Stimulated activated CD4-positive, alpha-beta T cell treated with anti-CD3 and anti-CD28 coated beads, Interleukin-4, amount 100 ng/mL, for 1 hour (primary cell): ENCODE results near the gene SPI1.
A peak's percentile ranks its signal among the peaks of the same experiment; 100 is the strongest.

Experiments
- DNase-seq: peaks from one replicate; pipeline ENCODE4 v3.0.0-alpha.2; 2020

The SPI1 gene

GRCh38 chr11:47406896-47407745 lies 28.8 kb upstream of the SPI1 start:
- DNase-seq = no peak

DNA sequence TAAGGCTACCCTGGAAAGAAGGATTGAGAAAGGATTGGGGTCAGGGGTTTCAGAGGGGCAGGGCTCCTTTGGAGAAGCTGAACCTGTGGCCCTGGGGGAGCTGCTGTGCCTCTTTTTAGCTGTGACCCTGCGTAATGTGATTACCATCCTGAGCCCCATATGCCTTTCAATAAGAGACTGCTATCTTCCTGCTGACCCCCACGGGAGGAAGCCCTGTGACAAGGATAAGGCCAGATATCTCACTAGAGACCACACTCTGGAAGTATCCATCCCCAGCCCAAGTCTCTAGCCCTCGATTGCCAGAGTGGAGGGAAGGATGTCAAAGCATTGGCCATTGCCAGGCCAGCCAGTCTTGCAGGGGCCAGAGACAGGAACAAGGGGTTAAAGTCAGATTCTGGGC lies 25.2 kb upstream of the SPI1 start:
- no peak for DNase-seq

DNA sequence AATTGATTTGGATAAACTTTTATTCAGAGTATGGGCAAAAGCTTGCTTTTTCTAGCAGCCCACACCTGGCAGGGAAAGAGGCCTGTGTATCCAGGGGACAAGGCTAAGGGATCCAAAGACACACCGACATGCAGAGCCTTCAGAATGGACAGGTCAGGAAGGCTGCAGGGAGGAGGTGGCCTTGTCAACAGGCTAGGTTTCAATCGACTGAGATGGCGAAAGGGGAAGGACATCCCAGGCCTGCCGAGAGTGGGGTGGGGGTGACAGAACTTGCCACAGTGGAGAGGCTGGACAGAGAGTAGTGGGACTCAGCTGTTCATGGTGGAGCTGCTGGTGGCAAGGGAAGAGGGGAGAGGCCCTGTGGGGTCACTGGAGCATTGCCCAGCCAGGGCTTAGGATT lies 24.8 kb upstream of the SPI1 start:
- DNase-seq = no peak

DNA sequence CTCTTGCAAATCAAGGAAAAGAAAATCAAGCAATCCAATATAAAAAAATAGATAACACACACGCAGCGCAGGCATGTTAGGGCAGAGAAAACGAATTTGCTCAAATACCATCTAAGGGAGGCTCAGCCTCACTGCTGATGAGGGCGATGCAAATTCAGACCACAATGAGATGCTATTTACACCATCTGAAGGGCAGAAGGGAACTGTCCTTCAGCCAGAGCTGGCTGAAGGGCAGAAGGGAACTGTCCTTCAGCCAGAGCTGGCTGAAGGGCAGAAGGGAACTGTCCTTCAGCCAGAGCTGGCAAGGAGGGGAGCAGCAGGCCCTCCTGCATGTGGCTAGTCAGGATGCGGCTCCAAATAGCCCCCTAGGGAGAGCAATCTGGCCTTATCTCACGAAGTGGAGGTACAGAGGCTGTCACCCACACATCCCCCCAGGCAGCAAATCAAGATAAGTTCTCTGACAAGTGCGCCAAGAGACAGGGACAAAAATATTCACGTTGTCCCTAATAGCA lies 22.5 kb upstream of the SPI1 start:
- no peak for DNase-seq

DNA sequence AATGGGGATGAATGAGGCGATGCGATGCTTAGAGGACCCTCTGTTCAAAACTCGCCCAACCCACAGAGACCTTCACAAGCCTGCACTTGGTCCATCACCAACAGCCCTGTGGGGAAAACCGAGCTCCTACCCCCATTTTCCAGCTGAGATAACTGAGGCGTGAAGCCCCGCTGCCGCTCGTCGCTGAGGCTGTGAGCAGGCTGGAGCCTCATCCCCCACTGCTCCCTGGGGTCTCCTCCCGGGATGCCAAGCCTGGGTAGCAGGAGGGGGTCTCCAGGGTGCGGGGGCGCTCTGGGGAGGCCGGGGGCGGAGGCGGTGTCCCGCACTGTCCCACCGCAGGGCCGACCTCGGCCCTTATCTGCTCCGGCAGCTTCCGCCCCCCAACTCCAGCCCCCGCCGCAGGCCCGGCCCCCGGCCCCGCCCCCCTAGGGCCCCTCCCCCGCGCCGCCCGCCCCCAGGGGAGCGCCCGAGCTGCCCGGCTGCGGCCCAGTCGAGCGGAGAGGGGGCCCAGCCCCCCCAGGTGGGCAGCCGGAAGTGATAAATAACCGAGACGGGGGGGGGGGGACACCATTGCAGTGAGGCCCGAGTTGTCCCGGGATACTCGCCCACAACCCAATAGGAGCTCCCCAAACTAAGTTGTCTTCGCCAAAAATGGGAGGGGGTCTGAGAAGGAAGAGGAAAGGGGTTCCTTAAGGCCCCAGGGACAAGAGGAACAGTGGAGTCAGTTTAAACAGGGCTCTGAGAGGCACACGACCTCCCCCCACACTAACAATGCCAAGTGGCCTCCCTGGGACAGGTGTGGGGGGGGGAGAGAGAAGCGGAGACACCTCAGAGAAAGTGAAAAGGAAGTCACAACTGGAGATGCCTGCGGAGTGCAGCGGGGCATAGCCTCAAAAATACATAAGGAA lies 21.8 kb upstream of the SPI1 start:
- DNase-seq = peak; percentile 41

DNA sequence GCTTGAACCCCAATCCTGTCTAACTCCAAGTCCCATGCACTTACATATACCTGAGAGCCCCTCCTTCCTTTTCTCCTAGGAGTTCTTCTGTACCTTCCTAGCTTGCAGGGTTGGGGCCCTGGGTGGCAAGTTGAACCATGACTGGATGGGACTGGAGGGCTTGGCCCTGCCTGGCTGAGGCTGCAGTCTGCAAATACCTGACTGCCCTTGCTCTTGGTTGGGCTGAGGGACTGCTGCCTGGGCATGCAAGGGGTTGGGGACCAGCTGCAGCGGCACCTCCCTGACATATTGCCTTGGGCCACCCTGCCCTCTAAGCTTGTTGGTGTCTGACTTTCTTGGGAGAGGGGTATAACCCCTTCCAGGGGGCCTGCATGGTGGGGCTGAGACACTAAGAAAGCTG lies 20.2 kb upstream of the SPI1 start:
- DNase-seq = no peak

GRCh38 chr11:47398011-47398410 lies 19.7 kb upstream of the SPI1 start:
- DNase-seq = no peak

- no peak for DNase-seq
Observed at GRCh38 chr11:47396049-47396320, 17.6 kb upstream of the SPI1 start.

DNA sequence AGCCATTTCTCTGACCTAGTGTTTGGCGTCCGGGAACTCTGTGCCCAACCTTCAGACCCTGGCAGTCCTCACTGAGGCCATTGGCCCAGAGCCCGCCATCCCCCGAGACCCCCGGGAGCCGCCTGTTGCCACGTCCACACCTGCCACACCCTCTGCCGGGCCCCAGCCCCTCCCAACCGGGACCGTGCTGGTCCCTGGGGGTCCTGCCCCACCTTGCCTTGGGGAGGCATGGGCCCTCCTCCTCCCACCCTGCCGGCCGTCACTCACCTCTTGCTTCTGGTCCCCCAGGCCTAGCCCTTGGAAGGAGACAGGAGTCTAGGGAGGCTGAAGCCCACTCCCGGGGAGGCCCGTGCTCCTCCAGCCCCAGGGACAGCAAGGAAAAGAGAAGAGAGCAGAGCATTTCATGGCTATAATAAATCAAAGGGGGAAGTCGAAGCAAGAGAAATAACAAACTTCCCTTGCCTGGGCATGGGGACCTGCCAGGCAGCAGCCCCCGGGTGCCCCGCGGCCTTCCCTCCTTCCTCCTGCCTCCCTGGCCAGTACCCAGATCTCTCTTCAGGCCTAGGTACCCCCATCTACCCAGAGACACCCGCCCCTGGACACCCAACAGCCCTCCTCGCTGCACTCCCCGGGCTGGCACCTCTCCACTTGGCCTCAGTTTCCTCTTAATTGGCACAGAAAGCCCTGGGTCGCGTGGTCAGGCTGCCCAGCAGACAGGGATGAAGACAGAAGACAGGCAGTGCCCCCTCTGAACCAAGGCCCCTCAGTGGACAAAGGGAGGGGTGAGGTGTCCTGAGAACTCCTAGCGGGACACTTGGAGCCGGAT lies 17.1 kb upstream of the SPI1 start:
- no peak for DNase-seq

DNA sequence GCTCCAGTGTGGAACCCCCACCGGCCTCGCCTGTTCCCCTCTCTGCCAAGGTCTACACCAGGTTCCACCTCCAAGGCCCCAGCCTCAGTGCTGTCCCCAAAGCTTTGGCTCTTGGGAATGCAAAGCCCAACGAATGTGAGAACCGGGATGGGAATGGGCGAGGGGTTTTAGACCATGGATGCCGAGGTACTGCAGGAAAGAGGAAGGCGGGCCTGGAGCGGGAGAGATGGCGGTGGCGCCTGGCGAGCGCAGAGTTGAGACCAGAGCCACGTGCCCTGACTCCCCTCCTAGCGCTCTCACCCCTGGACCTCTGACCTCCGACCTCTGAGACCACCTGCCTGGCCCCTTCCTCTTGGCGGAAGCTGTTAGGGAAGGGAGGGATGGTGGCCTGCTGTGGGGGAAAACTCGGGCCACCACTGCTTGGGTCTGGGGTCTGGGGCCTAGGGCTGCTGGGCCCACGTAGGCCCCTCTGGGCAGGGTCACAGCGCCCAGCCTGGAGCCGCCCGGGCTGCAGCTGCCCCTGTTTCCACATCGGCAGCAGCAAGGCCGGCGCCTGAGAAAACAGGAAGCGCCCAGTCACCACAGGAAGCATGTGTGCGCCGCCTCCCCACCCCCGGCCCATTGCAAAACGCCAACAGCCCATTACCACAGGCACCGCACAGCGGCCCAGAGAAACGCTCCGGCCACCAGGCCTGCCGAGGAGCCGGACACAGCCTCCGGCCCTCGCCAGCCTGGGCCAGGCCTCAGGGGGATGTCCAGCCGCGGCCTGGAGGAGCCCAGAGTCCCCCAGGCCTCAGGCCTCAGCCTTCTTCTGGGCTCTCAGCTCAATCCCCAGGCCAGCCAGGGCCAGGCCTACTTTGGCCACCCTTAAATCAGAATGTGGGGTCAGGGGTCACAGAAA lies 16.2 kb upstream of the SPI1 start:
- DNase-seq = peak; percentile 65

DNA sequence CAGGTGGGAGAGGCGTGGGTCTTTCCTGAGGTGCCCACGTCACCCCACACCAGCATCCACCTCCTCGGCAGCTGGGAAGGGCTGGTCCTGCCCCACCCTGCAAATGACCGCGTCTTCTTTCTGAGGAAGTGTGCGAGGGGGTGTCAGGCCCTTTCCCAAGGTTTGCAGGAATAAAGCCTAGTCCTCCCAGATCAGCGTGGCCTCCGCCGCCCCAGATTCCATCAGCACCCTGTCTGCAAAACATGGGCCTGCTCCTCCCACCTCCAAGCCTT lies 15.6 kb upstream of the SPI1 start:
- DNase-seq = no peak

- DNase-seq = no peak
Observed at GRCh38 chr11:47393163-47394049, 15.1 kb upstream of the SPI1 start.

DNA sequence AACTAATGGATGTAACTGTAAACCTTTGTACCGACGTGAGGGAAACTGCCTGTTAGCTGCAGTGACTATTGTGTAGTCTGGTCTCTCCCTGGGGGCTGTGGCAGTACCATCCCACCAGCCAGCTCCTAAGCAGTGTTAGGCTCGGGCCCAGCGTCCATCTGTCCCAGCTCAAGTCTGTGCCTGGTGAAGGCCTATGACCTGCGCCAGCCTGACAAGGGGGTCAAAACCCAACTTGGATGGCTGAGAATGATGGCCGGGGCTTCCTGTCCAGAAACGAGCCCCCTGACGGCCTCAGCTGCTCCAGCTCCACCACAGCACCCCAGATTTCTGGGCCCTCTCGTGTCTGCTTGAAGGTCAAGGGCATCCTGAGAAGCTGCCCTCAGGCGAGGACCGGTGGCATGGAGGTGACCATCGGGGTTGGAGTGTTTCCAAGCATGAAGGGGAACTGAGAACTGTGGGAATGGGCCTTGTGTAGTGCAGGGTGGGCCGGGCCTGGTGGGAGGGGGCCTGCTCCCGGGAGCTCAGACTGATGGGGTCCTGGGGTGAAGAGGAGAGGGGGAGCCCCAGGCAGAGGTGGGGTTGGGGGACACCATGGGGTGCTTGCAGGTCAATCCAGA lies 14.3 kb upstream of the SPI1 start:
- no peak for DNase-seq

GRCh38 chr11:47391711-47392432 lies 13.5 kb upstream of the SPI1 start:
- DNase-seq = no peak

DNA sequence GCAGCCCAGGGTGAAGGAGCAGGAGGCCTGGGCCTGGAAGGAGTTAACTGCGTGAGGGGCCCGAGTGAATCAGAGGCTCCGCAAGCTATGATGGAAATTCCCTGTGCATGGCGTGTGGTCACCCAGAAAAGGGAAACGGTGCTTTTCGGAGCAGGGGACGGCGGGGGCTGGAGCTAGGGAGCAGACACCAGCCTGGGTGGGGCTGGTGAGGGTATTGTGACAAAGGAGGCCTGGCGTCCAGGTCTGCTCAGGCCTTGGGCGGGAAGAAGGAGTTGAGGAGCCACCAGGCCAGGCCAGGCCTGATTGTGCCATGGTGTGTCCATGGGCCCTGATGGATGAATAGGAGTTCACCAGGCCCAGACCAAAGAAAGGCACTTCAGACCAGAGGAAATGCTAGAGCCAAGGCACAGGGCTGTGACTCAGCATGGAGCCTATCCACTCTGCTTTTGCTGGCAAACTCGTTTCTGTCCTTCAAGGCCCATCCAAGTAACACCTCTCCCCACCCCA lies 12.8 kb upstream of the SPI1 start:
- DNase-seq = no peak

GRCh38 chr11:47390422-47390760 lies 12.0 kb upstream of the SPI1 start:
- no peak for DNase-seq

DNA sequence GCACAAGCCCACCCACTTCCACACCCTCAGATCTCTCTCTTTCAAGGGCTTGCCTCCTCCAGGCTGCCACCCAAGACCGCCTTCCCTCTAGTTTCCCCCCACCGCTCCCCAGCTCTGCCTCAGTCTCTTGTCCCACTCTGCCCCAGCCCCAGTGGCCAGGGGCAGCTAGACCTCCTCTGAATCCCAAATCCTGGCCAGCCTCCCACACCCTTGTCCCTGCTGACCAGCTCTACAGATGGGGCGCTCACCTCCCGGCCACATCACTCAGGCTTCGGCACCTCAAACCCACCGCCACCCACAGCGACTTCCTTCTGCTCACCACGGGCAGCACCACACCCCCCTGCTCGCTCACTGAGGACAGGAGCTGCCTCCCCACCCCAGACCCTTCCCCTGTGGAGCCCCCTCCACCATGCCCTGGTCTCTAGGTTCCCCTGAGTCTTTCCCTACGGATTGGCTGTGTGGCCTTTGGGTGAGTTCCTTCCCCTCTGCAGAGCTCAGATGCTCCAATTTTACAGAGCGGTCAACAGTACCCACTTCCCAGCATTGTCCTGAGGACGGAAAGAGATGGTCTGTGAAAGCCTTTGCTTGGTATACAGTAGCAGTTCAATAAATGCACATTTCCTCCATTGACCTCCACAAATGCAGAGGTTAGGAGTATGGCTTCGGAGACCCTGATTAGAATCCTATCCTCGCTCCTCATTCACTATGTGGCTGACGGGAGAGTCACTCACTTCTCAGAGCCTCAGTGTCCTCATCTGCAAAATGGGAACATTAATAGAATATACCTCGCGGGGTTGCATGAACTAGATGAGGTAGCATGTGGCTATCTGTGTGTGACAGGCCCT lies 11.5 kb upstream of the SPI1 start:
- no peak for DNase-seq

DNA sequence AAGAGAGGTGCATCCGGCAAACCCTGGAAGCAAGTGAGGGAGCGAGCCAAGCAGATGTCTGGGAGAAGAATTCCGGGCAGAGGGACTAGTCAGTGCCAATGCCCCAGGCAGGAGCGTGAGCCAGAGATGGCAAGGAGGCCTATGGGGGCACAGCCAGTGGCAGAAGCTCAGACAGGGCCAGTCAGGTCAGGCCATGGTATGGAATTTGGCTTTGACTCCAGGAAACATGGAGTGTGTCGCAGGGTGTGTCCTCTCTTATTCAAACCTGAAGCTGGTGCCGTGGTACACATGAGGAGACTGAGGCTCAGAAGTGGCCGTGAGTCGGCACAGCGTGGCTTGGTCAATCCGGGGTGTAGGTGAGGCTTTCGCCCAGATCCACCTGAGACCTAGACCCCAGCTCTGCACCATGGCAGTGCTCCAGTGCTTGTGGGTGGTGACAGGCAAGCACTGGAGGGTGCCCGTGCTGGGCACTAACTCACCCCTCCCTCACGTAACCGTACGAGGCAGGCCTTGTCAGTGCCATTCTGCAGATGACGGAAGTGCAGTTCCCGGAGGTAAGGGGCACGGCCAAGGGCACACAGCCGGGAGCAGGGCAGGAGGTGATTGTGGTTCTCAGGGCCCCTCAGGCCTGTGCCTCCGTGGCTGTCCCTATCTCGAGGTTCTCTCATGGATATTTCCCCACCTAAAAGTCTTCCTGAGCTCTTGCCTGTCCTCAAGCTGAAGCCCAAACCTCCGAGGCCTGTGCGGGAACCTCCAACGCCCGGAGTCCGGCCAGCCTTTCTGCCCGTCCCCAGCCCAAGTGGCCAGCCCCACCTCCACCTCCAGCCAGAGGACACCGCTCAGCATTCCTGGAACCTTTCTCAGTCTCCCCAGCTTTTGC lies 10.6 kb upstream of the SPI1 start:
- no peak for DNase-seq
